K562 (cell line): ENCODE measurements around the gene POLD3.

Experiments
- CHAMP1 ChIP-seq: fragments of 450-650 bp; IDR thresholded peaks from 2 replicates; pipeline ENCODE4 v1.6.1; 2016; ENCODE audit warnings: mild to moderate bottlenecking
- EHMT2 ChIP-seq: fragments of 450-650 bp; IDR thresholded peaks from 2 replicates; pipeline ENCODE4 v1.6.1; 2018; ENCODE audit warnings: antibody characterized with exemption
- SETDB1 ChIP-seq: IDR thresholded peaks from one replicate; pipeline ENCODE4 v1.6.1; 2012; ENCODE audit warnings: low read length, control low read depth, inconsistent platforms

DNA sequence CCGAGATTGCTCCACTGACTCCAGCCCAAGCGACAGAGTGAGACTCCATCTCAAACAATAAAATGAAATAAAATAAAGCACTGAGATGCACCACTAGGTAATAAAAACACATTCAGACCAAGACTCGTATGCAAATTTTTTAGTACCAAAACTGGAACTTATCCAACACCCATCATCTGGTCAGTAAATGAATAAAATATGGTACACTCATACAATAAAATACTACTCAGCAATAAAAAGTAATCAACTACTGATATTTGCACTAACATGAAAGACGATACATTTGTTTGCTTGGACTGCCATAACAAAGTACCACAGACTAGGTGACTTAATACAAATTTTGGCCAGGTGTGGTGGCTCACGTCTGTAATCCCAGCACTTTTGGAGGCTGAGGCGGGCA, 17.8 kb upstream of the POLD3 start:
- TF ChIP-seq EHMT2: no peak
- no peak for TF ChIP-seq CHAMP1
- no peak for TF ChIP-seq SETDB1
